ENCODE data around the gene MAP2K7.

The MAP2K7 gene

DNA sequence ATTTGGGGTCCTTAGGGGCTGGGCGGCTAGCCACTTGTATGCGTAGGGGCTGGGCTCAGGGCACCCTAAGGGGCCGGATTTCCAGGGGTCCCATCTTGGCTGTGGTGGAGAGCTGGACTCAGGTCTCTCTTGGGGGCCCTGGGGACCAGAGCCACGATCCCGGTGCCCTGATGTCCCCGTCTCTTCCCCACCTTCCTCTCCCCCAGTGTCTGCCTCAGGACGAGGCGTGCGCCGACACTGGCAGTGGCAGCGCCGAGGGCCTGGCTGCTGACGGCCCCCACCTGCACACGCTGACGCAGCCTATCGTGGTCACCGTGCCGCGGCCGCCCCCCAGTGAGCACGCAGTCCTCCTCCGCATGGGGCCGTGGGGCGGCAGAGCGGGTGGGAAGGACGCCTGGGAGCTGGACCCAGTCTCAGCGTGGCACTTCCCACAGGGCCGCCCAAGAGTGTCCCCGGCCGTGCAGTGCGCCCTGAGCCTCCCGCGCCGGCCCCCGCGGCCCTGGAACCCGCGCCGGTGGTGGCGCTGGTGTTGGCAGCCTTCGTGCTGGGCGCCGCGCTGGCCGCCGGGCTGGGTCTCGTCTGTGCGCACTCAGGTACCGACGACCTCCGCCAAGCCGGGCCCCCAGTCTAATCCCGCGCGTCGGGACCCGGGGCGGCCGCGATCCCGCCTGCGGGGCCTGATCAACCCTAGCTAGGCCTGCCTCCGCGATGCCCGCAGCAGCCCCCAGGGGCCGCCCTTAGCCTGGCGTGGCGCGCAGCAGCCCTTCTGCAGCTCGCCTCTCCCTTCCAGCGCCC is 13.8 kb downstream of the MAP2K7 start (continued):
- TF ChIP-seq, protein P1, sequence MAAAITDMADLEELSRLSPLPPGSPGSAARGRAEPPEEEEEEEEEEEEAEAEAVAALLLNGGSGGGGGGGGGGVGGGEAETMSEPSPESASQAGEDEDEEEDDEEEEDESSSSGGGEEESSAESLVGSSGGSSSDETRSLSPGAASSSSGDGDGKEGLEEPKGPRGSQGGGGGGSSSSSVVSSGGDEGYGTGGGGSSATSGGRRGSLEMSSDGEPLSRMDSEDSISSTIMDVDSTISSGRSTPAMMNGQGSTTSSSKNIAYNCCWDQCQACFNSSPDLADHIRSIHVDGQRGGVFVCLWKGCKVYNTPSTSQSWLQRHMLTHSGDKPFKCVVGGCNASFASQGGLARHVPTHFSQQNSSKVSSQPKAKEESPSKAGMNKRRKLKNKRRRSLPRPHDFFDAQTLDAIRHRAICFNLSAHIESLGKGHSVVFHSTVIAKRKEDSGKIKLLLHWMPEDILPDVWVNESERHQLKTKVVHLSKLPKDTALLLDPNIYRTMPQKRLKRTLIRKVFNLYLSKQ (tag by site-specific recombination; IDR thresholded peaks at IDR 0.05; ENCODE audit: borderline replicate concordance): no peak
- TF ChIP-seq ZNF174 (tag by site-specific recombination; IDR thresholded peaks at IDR 0.05) (no peak), ZNF132 (tag by site-specific recombination; IDR thresholded peaks at IDR 0.05; ENCODE audit: borderline replicate concordance) (no peak), KLF7 (tag by site-specific recombination; IDR thresholded peaks at IDR 0.05; ENCODE audit: borderline replicate concordance) (no peak), ZNF302 (tag by site-specific recombination; IDR thresholded peaks at IDR 0.05; ENCODE audit: low read depth) (no peak), ZBTB20 (tag by site-specific recombination; IDR thresholded peaks at IDR 0.05) (peak; percentile 81), ZNF341 (tag by site-specific recombination; IDR thresholded peaks at IDR 0.05; ENCODE audit: low read depth) (no peak), ZNF112 (tag by site-specific recombination; IDR thresholded peaks at IDR 0.05) (no peak), RBAK (tag by site-specific recombination; IDR thresholded peaks at IDR 0.05) (no peak), OVOL3 (tag by site-specific recombination; IDR thresholded peaks at IDR 0.05) (no peak), ZFHX2 (tag by site-specific recombination; conservative IDR thresholded peaks at IDR 0.05) (peak; percentile 92), ZNF138 (tag by site-specific recombination; IDR thresholded peaks at IDR 0.05; ENCODE audit: borderline replicate concordance) (no peak), KLF9 (tag by site-specific recombination; IDR thresholded peaks at IDR 0.05; ENCODE audit: low read depth) (no peak)
- TF ChIP-seq, protein P2, sequence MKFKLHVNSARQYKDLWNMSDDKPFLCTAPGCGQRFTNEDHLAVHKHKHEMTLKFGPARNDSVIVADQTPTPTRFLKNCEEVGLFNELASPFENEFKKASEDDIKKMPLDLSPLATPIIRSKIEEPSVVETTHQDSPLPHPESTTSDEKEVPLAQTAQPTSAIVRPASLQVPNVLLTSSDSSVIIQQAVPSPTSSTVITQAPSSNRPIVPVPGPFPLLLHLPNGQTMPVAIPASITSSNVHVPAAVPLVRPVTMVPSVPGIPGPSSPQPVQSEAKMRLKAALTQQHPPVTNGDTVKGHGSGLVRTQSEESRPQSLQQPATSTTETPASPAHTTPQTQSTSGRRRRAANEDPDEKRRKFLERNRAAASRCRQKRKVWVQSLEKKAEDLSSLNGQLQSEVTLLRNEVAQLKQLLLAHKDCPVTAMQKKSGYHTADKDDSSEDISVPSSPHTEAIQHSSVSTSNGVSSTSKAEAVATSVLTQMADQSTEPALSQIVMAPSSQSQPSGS (tag by site-specific recombination; IDR thresholded peaks at IDR 0.05; ENCODE audit: low read depth): no peak
- TF ChIP-seq, protein P3, sequence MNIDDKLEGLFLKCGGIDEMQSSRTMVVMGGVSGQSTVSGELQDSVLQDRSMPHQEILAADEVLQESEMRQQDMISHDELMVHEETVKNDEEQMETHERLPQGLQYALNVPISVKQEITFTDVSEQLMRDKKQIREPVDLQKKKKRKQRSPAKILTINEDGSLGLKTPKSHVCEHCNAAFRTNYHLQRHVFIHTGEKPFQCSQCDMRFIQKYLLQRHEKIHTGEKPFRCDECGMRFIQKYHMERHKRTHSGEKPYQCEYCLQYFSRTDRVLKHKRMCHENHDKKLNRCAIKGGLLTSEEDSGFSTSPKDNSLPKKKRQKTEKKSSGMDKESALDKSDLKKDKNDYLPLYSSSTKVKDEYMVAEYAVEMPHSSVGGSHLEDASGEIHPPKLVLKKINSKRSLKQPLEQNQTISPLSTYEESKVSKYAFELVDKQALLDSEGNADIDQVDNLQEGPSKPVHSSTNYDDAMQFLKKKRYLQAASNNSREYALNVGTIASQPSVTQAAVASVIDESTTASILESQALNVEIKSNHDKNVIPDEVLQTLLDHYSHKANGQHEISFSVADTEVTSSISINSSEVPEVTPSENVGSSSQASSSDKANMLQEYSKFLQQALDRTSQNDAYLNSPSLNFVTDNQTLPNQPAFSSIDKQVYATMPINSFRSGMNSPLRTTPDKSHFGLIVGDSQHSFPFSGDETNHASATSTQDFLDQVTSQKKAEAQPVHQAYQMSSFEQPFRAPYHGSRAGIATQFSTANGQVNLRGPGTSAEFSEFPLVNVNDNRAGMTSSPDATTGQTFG (tag by site-specific recombination; IDR thresholded peaks at IDR 0.05; ENCODE audit: borderline replicate concordance): no peak
- TF ChIP-seq, protein P4, sequence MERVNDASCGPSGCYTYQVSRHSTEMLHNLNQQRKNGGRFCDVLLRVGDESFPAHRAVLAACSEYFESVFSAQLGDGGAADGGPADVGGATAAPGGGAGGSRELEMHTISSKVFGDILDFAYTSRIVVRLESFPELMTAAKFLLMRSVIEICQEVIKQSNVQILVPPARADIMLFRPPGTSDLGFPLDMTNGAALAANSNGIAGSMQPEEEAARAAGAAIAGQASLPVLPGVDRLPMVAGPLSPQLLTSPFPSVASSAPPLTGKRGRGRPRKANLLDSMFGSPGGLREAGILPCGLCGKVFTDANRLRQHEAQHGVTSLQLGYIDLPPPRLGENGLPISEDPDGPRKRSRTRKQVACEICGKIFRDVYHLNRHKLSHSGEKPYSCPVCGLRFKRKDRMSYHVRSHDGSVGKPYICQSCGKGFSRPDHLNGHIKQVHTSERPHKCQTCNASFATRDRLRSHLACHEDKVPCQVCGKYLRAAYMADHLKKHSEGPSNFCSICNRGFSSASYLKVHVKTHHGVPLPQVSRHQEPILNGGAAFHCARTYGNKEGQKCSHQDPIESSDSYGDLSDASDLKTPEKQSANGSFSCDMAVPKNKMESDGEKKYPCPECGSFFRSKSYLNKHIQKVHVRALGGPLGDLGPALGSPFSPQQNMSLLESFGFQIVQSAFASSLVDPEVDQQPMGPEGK (tag by site-specific recombination; IDR thresholded peaks at IDR 0.05): peak; percentile 88
- TF ChIP-seq, protein P5, sequence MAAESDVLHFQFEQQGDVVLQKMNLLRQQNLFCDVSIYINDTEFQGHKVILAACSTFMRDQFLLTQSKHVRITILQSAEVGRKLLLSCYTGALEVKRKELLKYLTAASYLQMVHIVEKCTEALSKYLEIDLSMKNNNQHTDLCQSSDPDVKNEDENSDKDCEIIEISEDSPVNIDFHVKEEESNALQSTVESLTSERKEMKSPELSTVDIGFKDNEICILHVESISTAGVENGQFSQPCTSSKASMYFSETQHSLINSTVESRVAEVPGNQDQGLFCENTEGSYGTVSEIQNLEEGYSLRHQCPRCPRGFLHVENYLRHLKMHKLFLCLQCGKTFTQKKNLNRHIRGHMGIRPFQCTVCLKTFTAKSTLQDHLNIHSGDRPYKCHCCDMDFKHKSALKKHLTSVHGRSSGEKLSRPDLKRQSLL (tag by site-specific recombination; IDR thresholded peaks at IDR 0.05): no peak
- TF ChIP-seq, protein P6, sequence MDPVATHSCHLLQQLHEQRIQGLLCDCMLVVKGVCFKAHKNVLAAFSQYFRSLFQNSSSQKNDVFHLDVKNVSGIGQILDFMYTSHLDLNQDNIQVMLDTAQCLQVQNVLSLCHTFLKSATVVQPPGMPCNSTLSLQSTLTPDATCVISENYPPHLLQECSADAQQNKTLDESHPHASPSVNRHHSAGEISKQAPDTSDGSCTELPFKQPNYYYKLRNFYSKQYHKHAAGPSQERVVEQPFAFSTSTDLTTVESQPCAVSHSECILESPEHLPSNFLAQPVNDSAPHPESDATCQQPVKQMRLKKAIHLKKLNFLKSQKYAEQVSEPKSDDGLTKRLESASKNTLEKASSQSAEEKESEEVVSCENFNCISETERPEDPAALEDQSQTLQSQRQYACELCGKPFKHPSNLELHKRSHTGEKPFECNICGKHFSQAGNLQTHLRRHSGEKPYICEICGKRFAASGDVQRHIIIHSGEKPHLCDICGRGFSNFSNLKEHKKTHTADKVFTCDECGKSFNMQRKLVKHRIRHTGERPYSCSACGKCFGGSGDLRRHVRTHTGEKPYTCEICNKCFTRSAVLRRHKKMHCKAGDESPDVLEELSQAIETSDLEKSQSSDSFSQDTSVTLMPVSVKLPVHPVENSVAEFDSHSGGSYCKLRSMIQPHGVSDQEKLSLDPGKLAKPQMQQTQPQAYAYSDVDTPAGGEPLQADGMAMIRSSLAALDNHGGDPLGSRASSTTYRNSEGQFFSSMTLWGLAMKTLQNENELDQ (tag by site-specific recombination; IDR thresholded peaks at IDR 0.05; ENCODE audit: low read depth): no peak
- TF ChIP-seq, protein P7, sequence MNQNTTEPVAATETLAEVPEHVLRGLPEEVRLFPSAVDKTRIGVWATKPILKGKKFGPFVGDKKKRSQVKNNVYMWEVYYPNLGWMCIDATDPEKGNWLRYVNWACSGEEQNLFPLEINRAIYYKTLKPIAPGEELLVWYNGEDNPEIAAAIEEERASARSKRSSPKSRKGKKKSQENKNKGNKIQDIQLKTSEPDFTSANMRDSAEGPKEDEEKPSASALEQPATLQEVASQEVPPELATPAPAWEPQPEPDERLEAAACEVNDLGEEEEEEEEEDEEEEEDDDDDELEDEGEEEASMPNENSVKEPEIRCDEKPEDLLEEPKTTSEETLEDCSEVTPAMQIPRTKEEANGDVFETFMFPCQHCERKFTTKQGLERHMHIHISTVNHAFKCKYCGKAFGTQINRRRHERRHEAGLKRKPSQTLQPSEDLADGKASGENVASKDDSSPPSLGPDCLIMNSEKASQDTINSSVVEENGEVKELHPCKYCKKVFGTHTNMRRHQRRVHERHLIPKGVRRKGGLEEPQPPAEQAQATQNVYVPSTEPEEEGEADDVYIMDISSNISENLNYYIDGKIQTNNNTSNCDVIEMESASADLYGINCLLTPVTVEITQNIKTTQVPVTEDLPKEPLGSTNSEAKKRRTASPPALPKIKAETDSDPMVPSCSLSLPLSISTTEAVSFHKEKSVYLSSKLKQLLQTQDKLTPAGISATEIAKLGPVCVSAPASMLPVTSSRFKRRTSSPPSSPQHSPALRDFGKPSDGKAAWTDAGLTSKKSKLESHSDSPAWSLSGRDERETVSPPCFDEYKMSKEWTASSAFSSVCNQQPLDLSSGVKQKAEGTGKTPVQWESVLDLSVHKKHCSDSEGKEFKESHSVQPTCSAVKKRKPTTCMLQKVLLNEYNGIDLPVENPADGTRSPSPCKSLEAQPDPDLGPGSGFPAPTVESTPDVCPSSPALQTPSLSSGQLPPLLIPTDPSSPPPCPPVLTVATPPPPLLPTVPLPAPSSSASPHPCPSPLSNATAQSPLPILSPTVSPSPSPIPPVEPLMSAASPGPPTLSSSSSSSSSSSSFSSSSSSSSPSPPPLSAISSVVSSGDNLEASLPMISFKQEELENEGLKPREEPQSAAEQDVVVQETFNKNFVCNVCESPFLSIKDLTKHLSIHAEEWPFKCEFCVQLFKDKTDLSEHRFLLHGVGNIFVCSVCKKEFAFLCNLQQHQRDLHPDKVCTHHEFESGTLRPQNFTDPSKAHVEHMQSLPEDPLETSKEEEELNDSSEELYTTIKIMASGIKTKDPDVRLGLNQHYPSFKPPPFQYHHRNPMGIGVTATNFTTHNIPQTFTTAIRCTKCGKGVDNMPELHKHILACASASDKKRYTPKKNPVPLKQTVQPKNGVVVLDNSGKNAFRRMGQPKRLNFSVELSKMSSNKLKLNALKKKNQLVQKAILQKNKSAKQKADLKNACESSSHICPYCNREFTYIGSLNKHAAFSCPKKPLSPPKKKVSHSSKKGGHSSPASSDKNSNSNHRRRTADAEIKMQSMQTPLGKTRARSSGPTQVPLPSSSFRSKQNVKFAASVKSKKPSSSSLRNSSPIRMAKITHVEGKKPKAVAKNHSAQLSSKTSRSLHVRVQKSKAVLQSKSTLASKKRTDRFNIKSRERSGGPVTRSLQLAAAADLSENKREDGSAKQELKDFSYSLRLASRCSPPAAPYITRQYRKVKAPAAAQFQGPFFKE (tag by site-specific recombination; IDR thresholded peaks at IDR 0.05; ENCODE audit: borderline replicate concordance): no peak

All from HEK293 (cell line).